ENCODE data around the gene RAB1B. TPM values are rescaled to one million over a fixed set of nuclear protein-coding genes. Genes with fewer than 3 reads are reported as not detected.

Gene RAB1B
- total and polyA plus RNA-seq, 10 of the 15 experiments (the other 5 are each of a cell fraction or from before 2014, with no cell fraction given), result 10.4 to 193 (median 96.9) TPM

DNA sequence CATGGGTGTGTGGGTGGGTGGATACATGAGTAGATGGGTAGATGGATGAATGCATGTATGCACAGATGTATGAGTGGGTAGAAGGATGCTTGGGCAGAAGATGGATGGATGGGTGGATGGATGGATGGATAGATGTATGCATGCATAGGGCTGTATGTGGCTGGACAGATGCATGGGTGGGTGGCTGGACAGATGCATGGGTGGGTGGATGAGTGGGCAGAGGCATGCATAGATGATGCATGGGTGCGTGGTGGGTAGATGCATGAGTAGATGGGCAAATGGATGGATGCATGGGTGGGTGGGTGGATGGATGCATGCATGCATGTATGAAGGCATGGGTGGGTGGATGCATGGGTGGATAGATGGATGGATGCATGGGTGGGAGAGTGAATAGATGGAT, 55.2 kb downstream of the RAB1B start:
- no peaks in the 10 kb centered on the region for H4K20me1 ChIP-seq (ENCODE audit: control insufficient read depth, insufficient read depth)
- no peak overlapping the region for H3K4me3 ChIP-seq
- no peak for DNase-seq (ENCODE audit: low read depth, low spot score)
- no peak overlapping the region for H2AFZ ChIP-seq (ENCODE audit: control insufficient read depth, low read depth, low read length)
- SMC1A ChIA-PET (ENCODE audit: uncharacterized antibody, unreplicated experiment), result interaction anchor here (3.4 kb wide), 1 partner anchor 12 kb away, joined by 12 read pairs; no protein-coding TSS in a partner anchor
- FAIRE-seq, result no peak
- 68% methylated on average over 1 of the region's 1 CpG for WGBS (ENCODE audit: insufficient coverage, insufficient replicate concordance, low lambda C conversion rate, missing lambda C conversion rate)
- POLR2A ChIA-PET, result no interaction called here
- no peak for ATAC-seq
- in situ Hi-C loops (cut with MboI) (no loop called here), intact Hi-C loops (cut with micrococcal nuclease; ENCODE audit: unreplicated experiment) (no loop called here)
- no peaks in the 10 kb centered on the region; the same call in 2 of the 3 replicates for H3K9me3 ChIP-seq (replicated peaks; ENCODE audit: control insufficient read depth, insufficient read depth, low read length)
- H3K9ac ChIP-seq (ENCODE audit: control insufficient read depth, insufficient read depth, low read length), result no peak overlapping the region
- BruUV-seq (replicated peaks), result no TSS peak
- no peak overlapping the region for H3K4me2 ChIP-seq (ENCODE audit: control insufficient read depth, insufficient read depth)
- no peaks in the 10 kb centered on the region for H3K79me2 ChIP-seq (ENCODE audit: control insufficient read depth, insufficient read depth, low read length)
- CTCF ChIA-PET, result interaction anchor here (3.8 kb wide), 1 partner anchor 12 kb away, joined by 34 read pairs; no protein-coding TSS in a partner anchor
- H3K36me3 ChIP-seq (ENCODE audit: control insufficient read depth in 2 of 2, insufficient read depth in 2 of 2, low read length in 1 of 2), result no peaks in the 10 kb centered on the region
- no peak overlapping the region for H3K27ac ChIP-seq (ENCODE audit: control insufficient read depth, insufficient read depth)
- TF ChIP-seq PAX8 (IDR thresholded peaks at IDR 0.05) (no peak), SMAD5 (IDR thresholded peaks at IDR 0.05; ENCODE audit: low read depth) (no peak), SRF (IDR thresholded peaks at IDR 0.05; ENCODE audit: low read depth in 2 of 2, low read length in 2 of 2) (no peak), STAT3 (IDR thresholded peaks at IDR 0.05; ENCODE audit: low read depth, low read length) (no peak), E2F8 (IDR thresholded peaks at IDR 0.05; ENCODE audit: low read depth, partially characterized antibody) (no peak), SP1 (IDR thresholded peaks at IDR 0.05; ENCODE audit: low read depth, low read length) (no peak), EED (IDR thresholded peaks at IDR 0.05; ENCODE audit: low read depth) (no peak), ZBED1 (IDR thresholded peaks at IDR 0.05; ENCODE audit: borderline replicate concordance) (no peak), MEF2B (IDR thresholded peaks at IDR 0.05; ENCODE audit: partially characterized antibody, poor library complexity, severe bottlenecking) (no peak), BMI1 (IDR thresholded peaks at IDR 0.05; ENCODE audit: borderline replicate concordance) (no peak), RAD21 (IDR thresholded peaks at IDR 0.05; ENCODE audit: insufficient read depth, low read depth, low read length) (no peak), LARP7 (IDR thresholded peaks at IDR 0.05) (no peak)
- TF ChIP-seq, protein P1, sequence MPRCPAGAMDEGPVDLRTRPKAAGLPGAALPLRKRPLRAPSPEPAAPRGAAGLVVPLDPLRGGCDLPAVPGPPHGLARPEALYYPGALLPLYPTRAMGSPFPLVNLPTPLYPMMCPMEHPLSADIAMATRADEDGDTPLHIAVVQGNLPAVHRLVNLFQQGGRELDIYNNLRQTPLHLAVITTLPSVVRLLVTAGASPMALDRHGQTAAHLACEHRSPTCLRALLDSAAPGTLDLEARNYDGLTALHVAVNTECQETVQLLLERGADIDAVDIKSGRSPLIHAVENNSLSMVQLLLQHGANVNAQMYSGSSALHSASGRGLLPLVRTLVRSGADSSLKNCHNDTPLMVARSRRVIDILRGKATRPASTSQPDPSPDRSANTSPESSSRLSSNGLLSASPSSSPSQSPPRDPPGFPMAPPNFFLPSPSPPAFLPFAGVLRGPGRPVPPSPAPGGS (IDR thresholded peaks at IDR 0.05; ENCODE audit: borderline replicate concordance, insufficient read depth, low read depth, low read length, poor library complexity, severe bottlenecking), result no peak
- TF ChIP-seq, protein P2, sequence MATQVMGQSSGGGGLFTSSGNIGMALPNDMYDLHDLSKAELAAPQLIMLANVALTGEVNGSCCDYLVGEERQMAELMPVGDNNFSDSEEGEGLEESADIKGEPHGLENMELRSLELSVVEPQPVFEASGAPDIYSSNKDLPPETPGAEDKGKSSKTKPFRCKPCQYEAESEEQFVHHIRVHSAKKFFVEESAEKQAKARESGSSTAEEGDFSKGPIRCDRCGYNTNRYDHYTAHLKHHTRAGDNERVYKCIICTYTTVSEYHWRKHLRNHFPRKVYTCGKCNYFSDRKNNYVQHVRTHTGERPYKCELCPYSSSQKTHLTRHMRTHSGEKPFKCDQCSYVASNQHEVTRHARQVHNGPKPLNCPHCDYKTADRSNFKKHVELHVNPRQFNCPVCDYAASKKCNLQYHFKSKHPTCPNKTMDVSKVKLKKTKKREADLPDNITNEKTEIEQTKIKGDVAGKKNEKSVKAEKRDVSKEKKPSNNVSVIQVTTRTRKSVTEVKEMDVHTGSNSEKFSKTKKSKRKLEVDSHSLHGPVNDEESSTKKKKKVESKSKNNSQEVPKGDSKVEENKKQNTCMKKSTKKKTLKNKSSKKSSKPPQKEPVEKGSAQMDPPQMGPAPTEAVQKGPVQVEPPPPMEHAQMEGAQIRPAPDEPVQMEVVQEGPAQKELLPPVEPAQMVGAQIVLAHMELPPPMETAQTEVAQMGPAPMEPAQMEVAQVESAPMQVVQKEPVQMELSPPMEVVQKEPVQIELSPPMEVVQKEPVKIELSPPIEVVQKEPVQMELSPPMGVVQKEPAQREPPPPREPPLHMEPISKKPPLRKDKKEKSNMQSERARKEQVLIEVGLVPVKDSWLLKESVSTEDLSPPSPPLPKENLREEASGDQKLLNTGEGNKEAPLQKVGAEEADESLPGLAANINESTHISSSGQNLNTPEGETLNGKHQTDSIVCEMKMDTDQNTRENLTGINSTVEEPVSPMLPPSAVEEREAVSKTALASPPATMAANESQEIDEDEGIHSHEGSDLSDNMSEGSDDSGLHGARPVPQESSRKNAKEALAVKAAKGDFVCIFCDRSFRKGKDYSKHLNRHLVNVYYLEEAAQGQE (IDR thresholded peaks at IDR 0.05; ENCODE audit: low read depth, low read length), result no peak
- H3K27me3 ChIP-seq (replicated peaks in 1 of 2; ENCODE audit: control insufficient read depth in 2 of 2, insufficient read depth in 2 of 2, low read length in 1 of 2), result no peaks in the 10 kb centered on the region; a peak in 1 of 4 replicates
- RAD21 ChIA-PET (ENCODE audit: unreplicated experiment), result no interaction called here
- peaks cover 8% of the 10 kb centered on the region for H3K4me1 ChIP-seq (ENCODE audit: control insufficient read depth, insufficient read depth, low read length)
